Measurements from ENCODE around the gene ZBTB26.

DNA sequence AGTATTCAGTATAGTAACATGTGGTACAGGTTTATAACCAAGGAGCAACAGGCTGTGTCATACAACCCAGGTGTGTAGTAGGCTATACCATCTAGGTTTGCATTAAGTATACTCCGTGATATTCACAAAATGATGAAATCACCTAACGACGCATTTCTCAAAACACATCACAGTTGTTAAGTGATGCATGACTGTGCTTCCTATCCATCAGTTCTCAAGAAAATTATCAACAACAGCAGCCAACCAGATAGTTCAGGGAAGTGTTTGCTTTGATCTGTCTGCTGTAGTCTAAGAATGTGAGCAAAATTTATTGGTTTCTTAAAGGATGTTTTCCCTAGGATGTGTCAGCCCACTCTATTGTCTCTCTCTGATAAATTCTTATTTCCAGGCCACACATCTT, 7.4 kb downstream of the ZBTB26 start:
- TF ChIP-seq POLR2A (IDR thresholded peaks at IDR 0.05; ENCODE audit: low read depth, low read length), result no peak
- TF ChIP-seq TAF1 (IDR thresholded peaks at IDR 0.05; ENCODE audit: borderline replicate concordance, low read depth, low read length), result no peak
